Endothelial cell of umbilical vein (primary cell): ENCODE measurements around the gene VARS1. TPM values are rescaled to one million over a fixed set of nuclear protein-coding genes. Genes with fewer than 3 reads are reported as not detected.

Source experiments
- BruUV-seq: library from RNA; stranded (reverse); fragments of 400-500 nt; replicated peaks from 2 replicates; lab custom pipeline; 2021; lab: Mats Ljungman, UMichigan
- CTCF ChIA-PET: fragments of 300-600, 350-600 bp; sonication (Branson Sonifier 250); formaldehyde crosslinking; loops from one replicate; lab custom pipeline; 2021; ENCODE audit warnings: antibody characterized with exemption, inconsistent platforms; lab: Charles Lee
- POLR2A ChIA-PET: fragments of 300-600, 350-600 bp; sonication (Branson Sonifier 250); formaldehyde crosslinking; loops from one replicate; lab custom pipeline; 2021; ENCODE audit warnings: antibody characterized with exemption, inconsistent platforms; lab: Charles Lee
- DNase-seq: peaks from one replicate; pipeline ENCODE4 v3.0.0-alpha.2; 2011; ENCODE audit warnings: low read depth, low spot score
- FAIRE-seq: peaks from 2 replicates; lab custom pipeline; 2011; peaks lifted over from hg19 to GRCh38; lab: Jason Lieb, UNC
- H2AFZ ChIP-seq: 2 replicates; pipeline ENCODE4 v1.6.0; 2012; ENCODE audit warnings: low read depth, low read length, control low read depth, inconsistent platforms
- H3K27ac ChIP-seq: 2 replicates; pipeline ENCODE4 v1.5.1; 2011; ENCODE audit warnings: low read depth, mild to moderate bottlenecking, control low read depth, low read length, moderate library complexity; ENCODE audit not compliant: insufficient read depth
- H3K27me3 ChIP-seq, 2 experiments: 2 replicates each; pipeline versions ENCODE4 v1.6.0 to v1.6.1; 2011; ENCODE audit warnings: low read length in 2 of 2, mixed read lengths in 1 of 2; ENCODE audit not compliant: control insufficient read depth in 2 of 2, insufficient read depth in 2 of 2
- H3K36me3 ChIP-seq, 2 experiments: 2 replicates in 1 of 2; 3 replicates in 1 of 2; pipeline ENCODE4 v1.5.1; 2011; ENCODE audit warnings: low read length in 2 of 2, mild to moderate bottlenecking in 1 of 2, moderate library complexity in 1 of 2; ENCODE audit not compliant: control insufficient read depth in 2 of 2, insufficient read depth in 2 of 2; ENCODE audit errors: extremely low read depth in 1 of 2
- H3K4me1 ChIP-seq: 3 replicates; pipeline ENCODE4 v1.5.1; 2011; ENCODE audit warnings: mild to moderate bottlenecking, low read length; ENCODE audit not compliant: control insufficient read depth, insufficient read depth; ENCODE audit errors: extremely low read depth
- H3K4me2 ChIP-seq: 2 replicates; pipeline ENCODE4 v1.6.1; 2011; ENCODE audit warnings: low read length, control low read depth, mixed read lengths; ENCODE audit not compliant: insufficient read depth
- H3K4me3 ChIP-seq, 3 experiments: fragments of 200-600 bp in 1 of 3; sonication (generic), shearing (Covaris generic) in 1 of 3; replicated peaks in 1 of 3; 2 replicates each; pipeline ENCODE4 v1.5.1; 2011 to 2016; ENCODE audit warnings: control low read depth in 3 of 3, low read length in 3 of 3, mild to moderate bottlenecking in 2 of 3, inconsistent platforms in 1 of 3, low read depth in 1 of 3, moderate library complexity in 1 of 3; ENCODE audit not compliant: insufficient read depth in 1 of 3
- H3K79me2 ChIP-seq: 2 replicates; pipeline ENCODE4 v1.6.0; 2012; ENCODE audit warnings: low read length, inconsistent platforms; ENCODE audit not compliant: control insufficient read depth, insufficient read depth
- H3K9ac ChIP-seq: replicated peaks from 2 replicates; pipeline ENCODE3; 2011; ENCODE audit warnings: low read length, control low read depth; ENCODE audit not compliant: insufficient read depth; ENCODE audit errors: extremely low read depth
- H3K9me1 ChIP-seq: replicated peaks from 3 replicates; pipeline ENCODE4 v1.6.0; 2011; ENCODE audit warnings: mild to moderate bottlenecking, low read length; ENCODE audit not compliant: control insufficient read depth, insufficient read depth; ENCODE audit errors: extremely low read depth
- H3K9me3 ChIP-seq: replicated peaks from 2 replicates; pipeline ENCODE4 v1.5.1; 2012; ENCODE audit warnings: low read length, inconsistent platforms; ENCODE audit not compliant: control insufficient read depth, insufficient read depth
- H4K20me1 ChIP-seq: replicated peaks from 2 replicates; pipeline ENCODE3; 2011; ENCODE audit warnings: mild to moderate bottlenecking, low read length; ENCODE audit not compliant: control insufficient read depth, insufficient read depth; ENCODE audit errors: extremely low read depth
- CTCF ChIP-seq, 2 donors: IDR thresholded peaks; 1 replicate in 1 of 2; 2 replicates in 1 of 2; pipeline ENCODE4 v1.5.1; 2011; ENCODE audit warnings: low read length in 2 of 2, mild to moderate bottlenecking in 2 of 2, moderate library complexity in 2 of 2, control low read depth in 1 of 2, inconsistent platforms in 1 of 2, low read depth in 1 of 2; ENCODE audit not compliant: insufficient read depth in 1 of 2; ENCODE audit errors: extremely low read depth in 1 of 2
- EZH2 ChIP-seq: IDR thresholded peaks from 2 replicates; pipeline ENCODE4 v1.6.1; 2012; ENCODE audit warnings: borderline replicate concordance, low read depth, mild to moderate bottlenecking, moderate library complexity, low read length, inconsistent platforms; ENCODE audit not compliant: severe bottlenecking
- FOS ChIP-seq: IDR thresholded peaks from 2 replicates; pipeline ENCODE4 v1.6.1; 2011; ENCODE audit warnings: mild to moderate bottlenecking, low read length, moderate library complexity, borderline replicate concordance; ENCODE audit not compliant: insufficient read depth
- GATA2 ChIP-seq: IDR thresholded peaks from 2 replicates; pipeline ENCODE4 v1.7.0; 2011; ENCODE audit warnings: low read depth, mild to moderate bottlenecking, moderate library complexity, mixed read lengths, low read length; ENCODE audit not compliant: insufficient read length, insufficient read depth
- JUN ChIP-seq: IDR thresholded peaks from 2 replicates; pipeline ENCODE4 v1.6.1; 2011; ENCODE audit warnings: borderline replicate concordance, low read depth; ENCODE audit not compliant: insufficient read length, insufficient read depth
- MAX ChIP-seq: IDR thresholded peaks from 2 replicates; pipeline ENCODE4 v1.6.1; 2011; ENCODE audit not compliant: insufficient read depth, insufficient read length
- MYC ChIP-seq: IDR thresholded peaks from one replicate; pipeline ENCODE4 v1.6.1; 2011; ENCODE audit warnings: mild to moderate bottlenecking, low read depth, low read length
- POLR2A ChIP-seq: IDR thresholded peaks from 2 replicates; pipeline ENCODE4 v1.6.1; 2012; ENCODE audit warnings: low read depth, mild to moderate bottlenecking, control low read depth, low read length
- POLR2AphosphoS5 ChIP-seq: IDR thresholded peaks from 2 replicates; pipeline ENCODE4 v1.6.1; 2012; ENCODE audit warnings: low read depth, mild to moderate bottlenecking, control low read depth, low read length, moderate library complexity; ENCODE audit not compliant: insufficient read depth
- dilution Hi-C: fragments of 300-500 bp; cut with MboI; formaldehyde crosslinking; loops from one replicate; pipeline ENCODE4 v1.15.0; 2019; ENCODE audit warnings: low sequenced_read_pairs; ENCODE audit not compliant: extremely low pct_ligation_motif_present
- intact Hi-C: fragments of 100-400 bp; cut with micrococcal nuclease; formaldehyde crosslinking; loops from one replicate; pipeline ENCODE4 v1.10.0; 2022
- polyA plus RNA-seq, 4 experiments: library from polyadenylated mRNA; depleted of rRNA in 3 of 4; stranded (reverse) in 3 of 4; unstranded in 1 of 4; fragments of >200 nt; gene quantifications; 2 replicates each; pipeline versions ENCODE4 v1.2.1 to v1.2.3, GENCODE V29; 2011 to 2012; ENCODE audit warnings: missing spikeins in 1 of 4
- total RNA-seq: library from RNA; stranded (reverse); gene quantifications from 2 replicates; pipeline ENCODE4 v1.2.3, GENCODE V29; 2021

VARS1 gene
- total and polyA plus RNA-seq, 2 donors (not counting 3 experiments of a cell fraction or from before 2014, with no cell fraction given), result 37.4 to 121 TPM

DNA sequence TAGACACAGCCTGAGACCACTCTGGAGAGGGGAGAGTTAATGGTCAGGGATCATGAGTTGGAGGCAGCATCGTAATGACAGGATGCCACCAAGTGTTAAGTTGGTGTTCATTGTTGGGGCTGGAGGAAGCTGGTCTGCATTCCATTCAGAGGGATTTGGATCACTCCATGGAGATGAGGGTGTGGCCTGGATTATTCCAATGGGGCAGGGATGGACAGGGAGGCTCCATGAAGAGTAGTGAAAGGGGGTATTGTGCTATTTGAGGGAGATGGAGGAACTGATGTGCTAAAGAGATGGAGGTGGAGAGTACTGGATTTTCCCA, 32.0 kb downstream of the VARS1 start:
- Histone ChIP-seq H3K27me3 (no peaks in the 10 kb centered on the region), H3K36me3 (peaks cover 2% of the 10 kb centered on the region in 2 experiments), H4K20me1 (no peaks in the 10 kb centered on the region), H3K4me3 (no peak overlapping the region), H2AFZ (no peak overlapping the region), H3K27ac (no peak overlapping the region), H3K9ac (no peak overlapping the region), H3K4me1 (no peaks in the 10 kb centered on the region), H3K79me2 (no peaks in the 10 kb centered on the region), H3K4me2 (no peak overlapping the region), H3K9me3 (no peaks in the 10 kb centered on the region), H3K9me1 (no peaks in the 10 kb centered on the region)
- ChIA-PET POLR2A (no interaction called here), CTCF (interaction anchor here (0.5 to 0.7 kb wide), 2 partner anchors 27 to 34 kb away, joined by 3 read pairs; no protein-coding TSS in a partner anchor)
- FAIRE-seq (peak; percentile 37), DNase-seq (peak; percentile 29)
- BruUV-seq, result no TSS peak
- TF ChIP-seq EZH2, result no peak
- TF ChIP-seq POLR2AphosphoS5, result no peak
- no peak for TF ChIP-seq POLR2A
- no peak for TF ChIP-seq GATA2
- TF ChIP-seq JUN, result no peak
- TF ChIP-seq FOS, result no peak
- TF ChIP-seq CTCF (IDR thresholded peaks at IDR 0.05; ENCODE audit: extremely low read depth in 1 of 2, insufficient read depth in 1 of 2, low read depth in 1 of 2, low read length in 2 of 2), result no peak
- no peak for TF ChIP-seq MAX
- TF ChIP-seq MYC, result no peak
- intact Hi-C loops, result no loop called here
- dilution Hi-C loops, result no loop called here
